HCT116 (cell line): ENCODE measurements around the gene ITGA2B. TPM values are rescaled to one million over a fixed set of nuclear protein-coding genes. Genes with fewer than 3 reads are reported as not detected.

Experiments used
- ATAC-seq: fragments of 200-7000 bp; cut with Tn5 transposase; 2 replicates; pipeline ENCODE4 v1.9.1; 2020; ENCODE audit warnings: mild to moderate bottlenecking, moderate library complexity
- BruUV-seq: library from RNA; stranded (reverse); fragments of 400-500 nt; replicated peaks from 2 replicates; lab custom pipeline; 2021; lab: Mats Ljungman, UMichigan
- CTCF ChIA-PET: fragments of 300-600 bp; sonication (Branson Sonifier 250); formaldehyde crosslinking; loops from one replicate; lab custom pipeline; 2021; ENCODE audit warnings: antibody characterized with exemption; lab: Charles Lee
- POLR2A ChIA-PET: fragments of 300-600, 350-600 bp; sonication (Branson Sonifier 250); formaldehyde crosslinking; loops from one replicate; lab custom pipeline; 2021; ENCODE audit warnings: antibody characterized with exemption; lab: Charles Lee
- RAD21 ChIA-PET, 2 experiments: fragments of 300-600 bp; sonication (Branson Sonifier 250); formaldehyde crosslinking; loops; one replicate each; lab custom pipeline; 2023; ENCODE audit warnings: low total read pairs in 2 of 2; ENCODE audit not compliant: uncharacterized antibody in 2 of 2, unreplicated experiment in 2 of 2, low non-redundant PET in 1 of 2; lab: Charles Lee
- DNase-seq: peaks from one replicate; pipeline ENCODE4 v3.0.0-alpha.2; 2010; ENCODE audit warnings: low read depth, low spot score
- H2AFZ ChIP-seq: fragments of 200-600 bp; shearing (Covaris generic), sonication (generic); 2 replicates; pipeline ENCODE4 v1.6.1; 2017; ENCODE audit warnings: low read depth, mixed run types, mixed read lengths, antibody characterized with exemption, low read length; ENCODE audit not compliant: poor library complexity, severe bottlenecking
- H3K27ac ChIP-seq: 2 replicates; pipeline ENCODE4 v1.5.1; 2012; ENCODE audit warnings: low read depth, low read length
- H3K27me3 ChIP-seq: fragments of 200-600 bp; sonication (generic); 2 replicates; pipeline ENCODE4 v1.6.1; 2016; ENCODE audit warnings: mixed run types, low read length, mixed read lengths; ENCODE audit not compliant: insufficient read depth
- H3K36me3 ChIP-seq, 2 experiments: fragments of 200-500 bp in 1 of 2; fragments of 200-600 bp in 1 of 2; sonication (Bioruptor generic) in 1 of 2; sonication (generic) in 1 of 2; 2 replicates each; pipeline versions ENCODE4 v1.5.1 to v1.6.1; 2014 to 2016; ENCODE audit warnings: low read length in 2 of 2, inconsistent platforms in 1 of 2, mixed read lengths in 1 of 2, mixed run types in 1 of 2; ENCODE audit not compliant: insufficient read depth in 2 of 2, control insufficient read depth in 1 of 2
- H3K4me1 ChIP-seq, 2 experiments: fragments of 200-600 bp in 1 of 2; sonication (generic) in 1 of 2; 2 replicates each; pipeline versions ENCODE4 v1.5.1 to v1.6.1; 2012 to 2017; ENCODE audit warnings: low read length in 2 of 2, inconsistent platforms in 1 of 2, mild to moderate bottlenecking in 1 of 2, mixed read lengths in 1 of 2, mixed run types in 1 of 2, moderate library complexity in 1 of 2; ENCODE audit not compliant: insufficient read depth in 2 of 2, control insufficient read depth in 1 of 2
- H3K4me2 ChIP-seq: fragments of 200-600 bp; sonication (generic); 2 replicates; pipeline ENCODE4 v1.6.1; 2017; ENCODE audit warnings: mixed run types, low read length, mixed read lengths
- H3K4me3 ChIP-seq, 2 experiments: fragments of 200-600 bp in 1 of 2; sonication (generic) in 1 of 2; replicated peaks in 1 of 2; 2 replicates each; pipeline ENCODE4 v1.5.1; 2011 to 2016; ENCODE audit warnings: low read length in 2 of 2, control low read depth in 1 of 2, low read depth in 1 of 2, mild to moderate bottlenecking in 1 of 2, mixed read lengths in 1 of 2, mixed run types in 1 of 2
- H3K79me2 ChIP-seq: fragments of 200-600 bp; sonication (generic); 2 replicates; pipeline ENCODE4 v1.6.1; 2017; ENCODE audit warnings: mild to moderate bottlenecking, mixed run types, low read length, moderate library complexity, mixed read lengths; ENCODE audit not compliant: insufficient read depth
- H3K9ac ChIP-seq: fragments of 200-600 bp; sonication (generic); 2 replicates; pipeline ENCODE4 v1.6.1; 2016; ENCODE audit warnings: low read length, mixed read lengths
- H3K9me2 ChIP-seq: fragments of 200-600 bp; sonication (generic), shearing (Covaris generic); 2 replicates; pipeline ENCODE4 v1.6.1; 2017; ENCODE audit warnings: mixed run types, mild to moderate bottlenecking, moderate library complexity; ENCODE audit not compliant: insufficient read depth
- H3K9me3 ChIP-seq, 2 experiments: fragments of 200-500 bp in 1 of 2; fragments of 200-600 bp in 1 of 2; sonication (Bioruptor generic) in 1 of 2; sonication (generic) in 1 of 2; 2 replicates each; pipeline ENCODE4 v1.6.1; 2014 to 2017; ENCODE audit warnings: low read length in 2 of 2, mixed read lengths in 2 of 2, inconsistent platforms in 1 of 2, low read depth in 1 of 2, mild to moderate bottlenecking in 1 of 2, mixed run types in 1 of 2, moderate library complexity in 1 of 2; ENCODE audit not compliant: control insufficient read depth in 1 of 2, insufficient read depth in 1 of 2
- H4K20me1 ChIP-seq: fragments of 200-600 bp; sonication (generic), shearing (Covaris generic); 2 replicates; pipeline ENCODE4 v1.6.1; 2017; ENCODE audit warnings: mixed run types, mild to moderate bottlenecking, moderate library complexity; ENCODE audit not compliant: insufficient read depth
- CEBPB ChIP-seq: IDR thresholded peaks from 2 replicates; pipeline ENCODE4 v1.6.1; 2012; ENCODE audit warnings: low read depth
- CTCF ChIP-seq, 3 experiments: fragments of 200-600 bp in 1 of 3; sonication (generic) in 1 of 3; IDR thresholded peaks in 2 of 3; conservative IDR thresholded peaks in 1 of 3; 2 replicates each; pipeline ENCODE4 v1.5.1; 2012 to 2017; ENCODE audit warnings: low read depth in 2 of 3, low read length in 2 of 3, antibody characterized with exemption in 1 of 3, borderline replicate concordance in 1 of 3, control low read depth in 1 of 3, mild to moderate bottlenecking in 1 of 3, mixed read lengths in 1 of 3, mixed run types in 1 of 3, moderate library complexity in 1 of 3; ENCODE audit not compliant: insufficient read depth in 1 of 3
- EGR1 ChIP-seq: IDR thresholded peaks from 2 replicates; pipeline ENCODE4 v1.6.1; 2012; ENCODE audit warnings: low read depth
- ELF1 ChIP-seq: IDR thresholded peaks from 2 replicates; pipeline ENCODE4 v1.6.1; 2012; ENCODE audit warnings: low read depth, borderline replicate concordance
- EZH2phosphoT487 ChIP-seq: fragments of 200-600 bp; IDR thresholded peaks from 2 replicates; pipeline ENCODE4 v1.6.1; 2018; ENCODE audit warnings: antibody characterized with exemption, borderline replicate concordance
- FOSL1 ChIP-seq: IDR thresholded peaks from 2 replicates; pipeline ENCODE4 v1.6.1; 2012; ENCODE audit warnings: low read depth
- JUND ChIP-seq: IDR thresholded peaks from 2 replicates; pipeline ENCODE4 v1.6.1; 2012
- RAD21 ChIP-seq: IDR thresholded peaks from 2 replicates; pipeline ENCODE4 v1.6.1; 2012; ENCODE audit warnings: low read depth, mild to moderate bottlenecking
- SP1 ChIP-seq: IDR thresholded peaks from 2 replicates; pipeline ENCODE4 v1.6.1; 2012; ENCODE audit warnings: low read depth
- SRF ChIP-seq: IDR thresholded peaks from 2 replicates; pipeline ENCODE4 v1.6.1; 2012; ENCODE audit warnings: low read depth
- TCF7L2 ChIP-seq: IDR thresholded peaks from 2 replicates; pipeline ENCODE4 v1.7.0; 2011; ENCODE audit warnings: borderline replicate concordance, inconsistent platforms; ENCODE audit not compliant: insufficient read depth, insufficient read length; ENCODE audit errors: extremely low read depth
- YY1 ChIP-seq: IDR thresholded peaks from 2 replicates; pipeline ENCODE4 v1.6.1; 2011; ENCODE audit warnings: low read length, low read depth, moderate library complexity, mild to moderate bottlenecking; ENCODE audit not compliant: insufficient replicate concordance; ENCODE audit errors: extremely low read depth
- ZNF274 ChIP-seq: fragments of 200-500 bp; sonication (Bioruptor generic); IDR thresholded peaks from 2 replicates; pipeline ENCODE4 v1.6.1; 2014; ENCODE audit warnings: mild to moderate bottlenecking, low read depth, low read length, inconsistent platforms
- intact Hi-C: fragments of 100-400 bp; cut with micrococcal nuclease; formaldehyde crosslinking; loops from 2 replicates; pipeline ENCODE4 v1.10.0; 2022
- total RNA-seq: library from RNA; stranded (reverse); gene quantifications from one replicate; pipeline ENCODE4 v1.2.1, GENCODE V29; 2021; ENCODE audit not compliant: unreplicated experiment

ITGA2B gene
- total RNA-seq, 1 experiment from 2014 or later, result 7.6 TPM

- TF ChIP-seq CTCF (IDR thresholded peaks at IDR 0.05 in 2 of 3, conservative IDR thresholded peaks at IDR 0.05 in 1 of 3; ENCODE audit: borderline replicate concordance in 1 of 3, insufficient read depth in 1 of 3, low read depth in 2 of 3, low read length in 2 of 3) (no peak), YY1 (no peak), EZH2phosphoT487 (no peak), CEBPB (no peak), FOSL1 (no peak), JUND (no peak), EGR1 (no peak)
These were observed 27.3 kb upstream of the ITGA2B start (continued) for GRCh38 chr17:44416558-44417289.

- DNase-seq (no peak), ATAC-seq (no peak)
- H3K9me2 ChIP-seq, result no peaks in the 10 kb centered on the region
- H3K27me3 ChIP-seq, result no peaks in the 10 kb centered on the region
- H4K20me1 ChIP-seq, result no peaks in the 10 kb centered on the region
- intact Hi-C loops, result no loop called here
- H3K4me1 ChIP-seq, result peaks cover 3 to 13% of the 10 kb centered on the region in 2 experiments; a peak in 3 of 4 replicates
- CTCF ChIA-PET, result no interaction called here
- no peak overlapping the region for H2AFZ ChIP-seq
- no peak overlapping the region for H3K4me2 ChIP-seq
- RAD21 ChIA-PET, result no interaction called here
- no peak overlapping the region for H3K4me3 ChIP-seq
- no peak overlapping the region for H3K9ac ChIP-seq
- TF ChIP-seq ELF1 (no peak), CTCF (IDR thresholded peaks at IDR 0.05 in 2 of 3, conservative IDR thresholded peaks at IDR 0.05 in 1 of 3; ENCODE audit: borderline replicate concordance in 1 of 3, insufficient read depth in 1 of 3, low read depth in 2 of 3, low read length in 2 of 3) (no peak), SRF (no peak), ZNF274 (no peak), TCF7L2 (no peak), RAD21 (no peak), SP1 (no peak)
- POLR2A ChIA-PET, result no interaction called here
- H3K9me3 ChIP-seq, result no peaks in the 10 kb centered on the region
- peaks cover 8% of the 10 kb centered on the region; the same call in 1 of the 2 replicates for H3K79me2 ChIP-seq
- BruUV-seq, result no TSS peak
- no peak overlapping the region for H3K27ac ChIP-seq
- H3K36me3 ChIP-seq, result 0 out of 4 replicates have a peak, but pooled peaks cover 0 to 2% of the 10 kb centered on the region in 2 experiments
These were observed 25.1 kb upstream of the ITGA2B start for GRCh38 chr17:44414394-44415155.
